Daoy (cell line): ENCODE results near the gene ADD3. TPM values are rescaled to one million over a fixed set of nuclear protein-coding genes. Genes with fewer than 3 reads are reported as not detected.

Experiments
- DNase-seq: peaks from one replicate; pipeline ENCODE4 v3.0.0-alpha.2; 2015; ENCODE audit warnings: low read depth
- total RNA-seq: library from RNA; depleted of rRNA; stranded (reverse); fragments of >200 nt; shearing (Covaris generic); gene quantifications from 2 replicates; pipeline ENCODE4 v1.2.3, GENCODE V29; 2014; rRNA removed

The ADD3 gene, protein sequence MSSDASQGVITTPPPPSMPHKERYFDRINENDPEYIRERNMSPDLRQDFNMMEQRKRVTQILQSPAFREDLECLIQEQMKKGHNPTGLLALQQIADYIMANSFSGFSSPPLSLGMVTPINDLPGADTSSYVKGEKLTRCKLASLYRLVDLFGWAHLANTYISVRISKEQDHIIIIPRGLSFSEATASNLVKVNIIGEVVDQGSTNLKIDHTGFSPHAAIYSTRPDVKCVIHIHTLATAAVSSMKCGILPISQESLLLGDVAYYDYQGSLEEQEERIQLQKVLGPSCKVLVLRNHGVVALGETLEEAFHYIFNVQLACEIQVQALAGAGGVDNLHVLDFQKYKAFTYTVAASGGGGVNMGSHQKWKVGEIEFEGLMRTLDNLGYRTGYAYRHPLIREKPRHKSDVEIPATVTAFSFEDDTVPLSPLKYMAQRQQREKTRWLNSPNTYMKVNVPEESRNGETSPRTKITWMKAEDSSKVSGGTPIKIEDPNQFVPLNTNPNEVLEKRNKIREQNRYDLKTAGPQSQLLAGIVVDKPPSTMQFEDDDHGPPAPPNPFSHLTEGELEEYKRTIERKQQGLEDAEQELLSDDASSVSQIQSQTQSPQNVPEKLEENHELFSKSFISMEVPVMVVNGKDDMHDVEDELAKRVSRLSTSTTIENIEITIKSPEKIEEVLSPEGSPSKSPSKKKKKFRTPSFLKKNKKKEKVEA
- total RNA-seq = 24.1 and 26.5 TPM in 2 replicates

DNA sequence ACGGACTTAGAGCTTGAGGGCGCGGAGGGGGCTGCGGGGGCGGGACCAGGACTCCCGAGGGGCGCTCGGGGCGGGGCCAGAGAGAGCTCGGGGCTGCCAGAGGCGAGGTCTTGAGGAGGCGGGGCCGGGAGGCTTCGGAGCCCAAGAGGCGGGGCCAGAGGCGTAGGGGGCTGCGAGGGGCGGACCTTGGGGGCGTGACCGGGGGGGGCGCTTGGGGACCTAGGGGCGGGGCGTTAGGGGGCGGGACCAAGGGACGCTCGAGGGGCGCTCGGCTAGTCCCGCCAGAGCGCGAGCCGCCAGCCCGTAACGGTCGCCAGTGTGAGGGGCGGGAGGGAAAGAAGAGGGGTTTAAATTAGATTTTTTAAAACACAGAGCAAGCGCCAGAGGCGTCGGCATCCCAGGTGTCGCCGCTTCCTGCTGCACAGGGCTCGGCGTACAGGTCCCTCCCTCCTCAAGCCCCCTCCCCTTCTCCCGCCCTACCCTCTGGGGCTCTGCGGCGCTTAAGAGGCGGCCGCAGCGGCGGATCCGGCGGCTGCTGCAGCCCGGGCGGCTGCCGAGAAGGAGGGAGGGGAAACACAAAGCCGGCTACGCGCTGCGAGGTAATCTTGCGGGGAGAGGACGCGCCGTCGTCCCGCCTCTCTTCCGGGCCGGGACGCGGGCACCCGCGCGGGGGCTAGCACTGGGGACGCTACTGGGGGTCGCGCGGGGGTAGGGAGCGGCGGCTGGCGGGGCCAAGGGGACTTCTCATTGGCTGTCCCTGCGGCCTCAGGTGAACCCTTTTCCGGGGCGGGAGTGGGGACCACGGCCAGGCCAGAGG, at the start of gene ADD3:
Gene ADD3 (plus strand): TSS at position 284 of the 817 bp plus-strand sequence. CDS start 92,670 bp downstream, outside the sequence.
- DNase-seq = peak; percentile 93

DNA sequence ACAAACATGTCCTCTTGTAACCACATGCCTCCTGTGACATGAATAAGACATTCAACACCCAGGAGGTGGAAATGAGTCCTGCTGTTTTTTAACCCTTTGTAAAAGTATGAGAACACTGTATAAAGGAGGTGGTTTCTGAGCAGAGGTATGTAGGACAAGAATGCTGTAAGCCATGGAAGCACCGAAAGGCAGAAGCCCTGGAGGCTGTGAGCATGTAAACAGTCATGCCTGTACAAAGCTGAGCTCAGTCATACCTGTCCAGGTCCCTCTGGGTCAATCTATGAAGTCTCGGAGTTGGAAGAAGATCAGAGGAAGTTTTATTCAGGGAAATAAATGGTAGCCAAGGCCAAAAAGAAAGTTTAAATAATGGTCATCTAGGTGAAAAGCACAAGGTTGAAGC, 49.7 kb upstream of the ADD3 start:
- DNase-seq = no peak

DNA sequence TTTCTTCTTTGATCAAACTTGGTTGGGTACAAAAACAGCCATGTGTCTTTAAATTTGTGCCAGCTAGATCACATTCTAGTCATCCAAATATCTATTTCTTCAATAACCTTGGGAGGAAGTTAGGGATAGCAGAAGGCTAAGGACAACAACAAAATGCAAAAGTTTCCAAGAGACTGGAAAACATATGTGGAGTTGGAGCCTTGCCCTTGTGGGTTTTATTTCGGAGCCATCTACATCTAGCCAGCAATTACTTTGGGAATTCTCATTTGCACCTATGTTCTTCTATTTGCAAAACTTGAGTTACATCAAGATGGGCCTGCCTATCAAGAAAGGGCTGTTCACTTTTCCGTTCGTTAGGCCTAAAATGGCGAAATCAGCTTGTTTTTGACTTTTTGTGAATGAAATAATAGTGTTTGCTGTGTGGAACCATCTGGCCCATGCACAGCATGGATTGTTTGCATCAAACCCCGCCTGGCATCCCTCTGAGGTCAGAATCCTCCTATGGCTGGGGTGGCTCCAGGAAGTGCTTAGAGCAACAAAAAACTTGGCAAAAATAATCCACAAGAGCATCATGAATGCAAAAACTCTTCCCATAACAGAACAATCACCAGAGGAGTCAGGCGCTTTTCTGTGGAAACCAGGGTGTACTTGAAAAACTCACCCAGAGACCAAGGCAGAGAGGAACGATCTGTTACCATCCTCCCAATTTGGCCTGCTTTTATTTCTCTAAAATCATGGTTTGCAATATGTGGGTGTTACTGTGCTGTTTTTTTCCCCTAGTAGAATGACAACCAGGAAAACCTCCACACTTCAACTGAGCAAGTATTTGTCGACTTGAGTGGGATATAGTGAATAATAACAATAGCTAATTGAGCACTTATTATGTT, 48.3 kb upstream of the ADD3 start:
- DNase-seq = no peak

DNA sequence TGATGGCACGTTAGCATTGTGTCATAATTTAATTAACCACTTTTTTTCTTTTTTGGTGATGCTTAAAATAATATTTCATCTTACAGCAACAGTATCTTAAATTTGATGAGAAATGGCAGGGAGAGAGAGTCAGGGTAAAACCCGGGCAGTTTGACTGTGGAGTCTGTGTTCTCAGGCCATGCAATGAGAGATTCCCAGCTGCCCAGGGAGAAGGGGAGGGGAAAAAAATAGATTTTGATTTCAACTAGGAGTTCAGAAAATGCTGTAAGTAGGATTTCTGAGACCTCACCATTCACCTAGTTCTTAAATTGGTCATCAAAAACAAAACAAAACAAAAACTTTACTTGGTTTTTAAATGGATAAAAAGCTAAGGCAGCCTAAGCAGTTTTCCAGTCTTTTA, 47.1 kb upstream of the ADD3 start:
- DNase-seq = no peak

DNA sequence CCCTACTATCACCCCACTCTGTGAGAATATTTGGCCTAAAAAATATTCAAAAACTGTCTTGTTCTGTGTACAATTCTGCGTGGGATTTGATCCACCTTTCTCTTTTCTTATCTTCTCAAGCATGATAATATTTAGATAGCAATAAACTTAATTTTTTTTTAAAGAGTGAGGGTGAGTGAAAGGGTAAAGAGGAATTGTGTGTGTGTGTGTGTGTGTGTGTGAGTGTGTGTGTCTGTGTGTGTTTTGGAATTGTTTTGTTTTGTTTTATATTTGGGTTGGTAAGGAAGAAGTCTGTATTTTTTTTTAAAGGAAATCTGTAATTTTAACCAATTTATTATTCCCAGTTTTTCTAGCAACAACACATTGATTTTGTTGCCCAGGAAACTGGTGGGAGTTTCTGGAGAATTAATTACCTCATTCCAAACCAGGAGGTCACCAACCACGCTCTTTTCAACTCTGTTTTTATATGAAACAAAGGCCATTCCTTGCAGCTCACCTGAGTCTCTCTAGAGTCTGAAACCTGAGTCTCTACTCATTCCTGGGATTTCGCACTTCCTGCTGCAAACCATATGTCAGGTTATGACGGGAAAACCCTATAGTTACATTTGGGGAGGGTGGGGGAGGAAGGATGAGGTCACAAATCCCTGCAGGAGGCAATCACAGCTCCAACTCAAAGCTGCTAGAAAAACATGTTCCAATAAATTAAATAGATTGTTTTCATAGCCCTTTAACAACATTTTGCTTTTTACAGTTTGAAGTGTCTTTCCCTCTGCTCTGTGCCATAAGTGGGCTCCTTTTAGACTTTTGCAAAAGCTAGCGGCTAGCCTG, 46.4 kb upstream of the ADD3 start:
- DNase-seq = peak; percentile 60

DNA sequence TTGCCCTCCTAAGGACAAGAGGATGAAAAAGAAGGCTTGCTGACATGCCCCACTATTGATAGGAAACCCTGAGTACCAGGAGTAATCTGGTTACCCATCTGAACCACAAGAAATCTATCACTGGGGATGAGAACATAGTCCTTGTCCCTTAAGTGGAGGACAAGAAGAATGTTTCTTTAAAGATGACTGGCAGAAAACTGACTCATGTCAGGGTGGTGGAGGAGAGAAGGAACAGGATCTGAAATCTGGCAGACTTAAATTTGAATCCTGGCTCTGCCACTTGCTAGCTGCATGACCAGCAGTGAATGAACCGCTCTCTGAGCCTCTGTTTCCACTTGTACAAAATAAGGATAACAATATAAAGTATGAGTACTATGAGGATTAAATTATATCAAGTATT, 45.5 kb upstream of the ADD3 start:
- DNase-seq = peak; percentile 15

DNA sequence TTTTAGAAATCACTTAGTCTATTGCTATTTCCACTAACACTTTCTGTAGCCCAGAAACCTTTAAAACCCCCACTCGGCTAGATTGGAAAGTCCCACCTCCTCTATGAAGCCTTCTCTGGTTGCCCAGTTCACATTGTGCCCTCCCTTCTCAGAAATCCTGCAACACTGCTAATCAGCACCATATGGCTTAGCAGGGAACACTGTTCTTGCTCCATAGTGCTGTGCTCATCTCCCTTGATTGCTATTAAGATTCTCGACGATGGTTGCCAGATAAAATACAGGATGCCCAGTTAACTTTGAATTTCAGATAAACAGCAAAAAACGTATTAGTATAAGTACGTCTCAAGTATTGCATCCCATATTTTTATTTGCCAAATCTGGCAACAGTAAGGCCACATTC, 44.3 kb upstream of the ADD3 start:
- DNase-seq = no peak

DNA sequence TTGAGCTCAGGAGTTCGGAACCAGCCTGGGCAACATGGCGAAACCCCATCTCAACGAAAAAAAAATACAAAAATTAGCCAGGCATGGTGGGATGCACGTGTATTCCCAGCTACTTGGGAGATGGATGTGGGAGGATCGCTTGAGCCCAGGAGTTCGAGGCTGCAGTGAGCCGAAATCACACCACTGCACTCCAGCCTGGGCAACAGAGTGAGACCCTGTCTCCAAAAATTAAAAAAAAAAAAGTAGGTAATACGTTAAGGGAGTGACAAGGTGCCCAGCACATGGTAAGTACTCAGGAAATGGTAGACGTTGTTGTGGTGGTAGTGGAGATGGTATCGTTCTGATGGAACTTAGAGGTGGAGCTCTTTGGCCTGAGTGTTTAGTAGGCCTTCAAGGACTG, 43.5 kb upstream of the ADD3 start:
- DNase-seq = no peak

DNA sequence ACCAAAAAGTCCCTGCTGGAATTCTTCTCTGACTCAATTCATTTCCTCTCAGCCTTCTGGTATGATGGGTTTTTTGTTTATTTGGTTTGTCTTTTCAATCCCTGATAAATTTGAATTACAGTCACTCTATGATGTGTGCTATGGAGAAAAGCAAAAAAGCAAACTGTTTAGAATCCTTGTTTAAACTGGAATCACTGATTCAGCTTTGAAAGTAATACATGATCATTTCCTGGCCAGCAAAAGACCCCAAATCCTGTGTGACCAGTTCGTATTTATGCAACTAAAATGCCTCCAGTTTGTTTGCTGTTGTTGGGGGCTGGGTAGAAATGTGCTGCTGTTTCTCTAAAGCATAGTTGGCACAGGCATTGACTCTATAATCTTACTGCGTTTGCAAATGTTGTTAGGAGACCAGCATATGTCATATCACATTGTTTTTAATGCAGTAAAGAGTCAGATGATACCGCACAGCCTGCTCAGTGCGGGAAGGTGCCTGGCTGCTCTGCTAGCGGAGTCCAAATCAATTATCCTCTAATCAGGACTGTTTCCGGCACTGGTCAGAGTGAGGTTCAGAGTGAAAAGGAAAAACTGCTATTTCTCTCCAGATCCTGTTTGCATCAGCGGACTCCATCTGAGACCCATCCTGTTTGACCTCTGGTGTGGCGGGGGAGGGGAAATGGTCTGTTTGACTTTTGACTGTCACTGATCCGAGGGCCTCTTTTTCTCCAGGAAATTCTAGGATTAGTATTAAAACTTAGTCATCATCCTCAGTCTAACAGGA, 40.6 kb upstream of the ADD3 start:
- peak; percentile 48 for DNase-seq

DNA sequence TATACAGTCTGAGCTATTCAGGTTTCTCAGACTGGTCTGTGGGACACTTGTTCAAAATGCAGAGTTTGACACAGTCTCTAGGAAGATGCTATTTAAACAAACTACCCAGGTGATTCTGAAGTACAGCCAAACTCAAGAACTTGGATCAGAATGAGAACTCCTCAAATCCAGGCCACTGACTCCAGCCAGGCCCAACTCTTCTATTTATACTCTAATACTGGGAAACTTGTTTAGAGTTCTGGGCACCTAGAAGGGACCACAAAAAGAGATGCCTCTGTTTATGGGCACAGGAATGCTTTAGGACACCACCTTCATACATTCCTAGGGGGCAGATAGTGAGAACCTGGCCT, 40.1 kb upstream of the ADD3 start:
- no peak for DNase-seq

DNA sequence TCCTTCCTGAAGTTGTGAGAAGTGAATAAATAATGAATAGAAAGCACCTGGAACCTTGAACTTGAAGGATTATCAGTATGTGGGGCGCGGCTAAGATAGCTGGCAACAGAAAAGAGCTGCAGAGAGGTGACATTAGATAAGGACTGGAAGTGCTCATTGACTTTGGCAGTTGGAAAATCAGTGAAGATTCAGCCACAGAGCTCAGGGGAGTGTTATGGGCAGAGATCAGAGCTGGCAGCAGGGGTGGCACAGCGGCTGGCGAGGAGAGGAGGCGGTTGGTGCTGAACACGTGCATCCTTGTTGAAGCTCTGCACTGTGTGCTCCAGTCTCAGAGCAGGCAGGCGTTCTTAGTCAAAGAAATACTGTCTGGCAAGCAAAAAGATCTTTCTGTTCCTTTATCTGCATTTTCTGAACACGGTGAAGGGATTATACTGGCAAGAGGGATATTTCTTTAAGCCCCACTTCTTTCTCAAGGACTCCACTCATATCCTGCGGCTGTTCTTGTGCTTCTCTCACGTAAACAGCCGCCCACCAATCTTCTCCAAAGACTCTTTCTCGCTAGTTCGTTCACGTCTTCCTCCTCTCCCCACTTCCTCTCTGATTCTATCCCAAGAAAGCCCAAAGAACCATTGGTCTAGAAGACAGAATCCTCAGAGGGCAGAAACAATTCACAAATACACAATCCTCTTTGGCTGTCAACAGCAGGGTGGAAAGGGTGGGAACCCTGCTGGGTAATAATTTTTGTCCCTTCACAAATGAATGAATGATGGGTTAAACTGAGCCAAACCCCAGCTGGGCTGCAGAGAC, 38.6 kb upstream of the ADD3 start:
- no peak for DNase-seq

DNA sequence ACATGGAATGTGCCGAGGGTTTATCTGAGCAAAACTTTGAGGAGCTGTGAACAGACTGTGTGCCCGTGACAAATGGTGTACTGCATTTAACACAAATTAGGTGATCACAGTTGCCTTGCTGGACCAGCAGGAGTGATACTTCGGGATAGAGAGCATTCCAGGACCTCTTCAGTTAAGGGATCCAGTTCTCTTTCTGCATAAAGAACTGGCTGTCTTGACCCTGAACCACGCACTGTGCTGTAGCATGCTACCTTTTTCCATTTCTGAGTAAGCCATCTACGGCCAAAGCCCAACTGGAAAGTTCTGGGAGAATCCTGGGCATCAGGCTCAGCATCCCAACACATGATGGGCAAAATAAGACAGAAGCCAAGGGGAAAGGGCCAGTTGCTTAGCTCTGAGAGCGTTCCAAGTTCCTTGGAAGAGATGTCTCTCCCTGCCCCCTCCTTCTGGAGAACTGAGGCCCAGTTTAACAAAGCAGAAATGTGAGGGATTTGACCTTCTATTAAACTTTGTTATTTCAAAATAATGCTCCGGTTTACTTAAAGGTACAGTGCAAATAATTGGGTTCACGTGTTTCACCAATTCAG, 37.9 kb upstream of the ADD3 start:
- DNase-seq = no peak

DNA sequence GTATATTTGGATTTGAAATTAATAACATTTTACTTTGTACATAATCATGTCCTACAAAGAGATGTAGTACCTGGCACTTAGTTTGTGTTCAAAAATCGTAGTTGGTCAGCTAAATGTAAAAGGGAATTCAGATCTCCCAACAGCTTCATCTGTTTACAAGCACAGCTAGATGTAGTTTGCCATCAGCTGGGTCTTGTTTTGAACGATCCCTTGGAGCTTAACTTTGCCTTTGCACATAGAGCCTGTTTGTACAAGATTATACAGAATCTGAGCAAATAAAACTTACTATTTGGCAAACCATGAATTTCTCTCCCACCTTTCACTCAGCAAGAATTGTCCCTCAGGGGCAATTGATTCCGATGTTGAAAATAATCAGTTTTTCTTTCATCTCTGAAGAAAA, 36.1 kb upstream of the ADD3 start:
- DNase-seq = no peak

DNA sequence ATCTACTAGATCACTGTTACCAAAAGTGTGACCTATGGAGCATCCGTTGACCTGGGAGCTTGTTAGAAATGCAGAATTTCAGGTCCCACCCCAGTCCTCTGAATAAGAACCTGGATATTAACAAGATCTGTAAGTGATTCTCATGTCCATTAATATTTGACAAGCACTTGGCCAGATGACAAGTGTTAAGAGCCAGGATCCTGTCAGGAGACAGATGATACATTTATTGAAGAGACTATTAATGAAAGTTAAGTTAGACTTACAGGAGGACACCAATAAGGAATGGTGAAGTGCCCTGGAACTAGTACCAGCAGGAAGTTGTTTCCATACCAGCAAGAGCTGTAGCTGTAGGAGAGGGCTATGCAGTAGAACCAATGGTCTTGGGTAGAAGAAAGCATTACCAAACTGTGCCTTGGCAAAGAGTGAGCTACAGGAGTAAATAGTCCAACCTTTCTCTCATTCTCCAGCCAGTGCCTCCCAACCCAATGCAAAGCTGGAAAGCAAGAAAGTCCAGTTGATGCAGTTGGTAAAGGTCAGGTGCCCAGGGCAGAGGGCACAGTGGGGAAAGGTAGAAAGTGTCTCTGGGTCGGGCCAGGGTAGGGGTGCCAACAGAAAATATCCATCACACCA, 35.3 kb upstream of the ADD3 start:
- DNase-seq = no peak

DNA sequence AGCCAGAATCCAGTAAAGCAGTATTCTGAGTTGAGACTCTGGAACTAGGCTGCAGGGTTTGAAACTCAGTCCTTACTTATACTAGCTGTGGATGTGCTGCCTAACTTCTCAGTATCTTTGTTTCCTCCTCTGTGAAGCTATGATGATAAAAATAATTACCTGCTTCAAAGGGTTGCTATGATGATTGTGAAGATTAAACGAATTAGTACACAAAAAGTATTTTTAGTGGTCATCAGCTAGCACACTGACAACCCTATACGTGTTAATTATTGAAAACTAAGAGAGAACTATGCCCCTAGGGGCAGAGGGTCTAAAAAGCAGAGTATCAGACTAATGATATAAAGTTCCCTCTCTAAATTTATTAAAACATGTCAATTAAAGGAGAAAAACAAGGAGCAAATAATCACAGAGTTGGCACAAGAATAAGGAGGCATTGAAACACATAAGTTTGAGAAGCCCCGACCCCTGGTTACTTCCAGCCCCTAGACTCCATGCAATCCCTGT, 34.4 kb upstream of the ADD3 start:
- DNase-seq = no peak

DNA sequence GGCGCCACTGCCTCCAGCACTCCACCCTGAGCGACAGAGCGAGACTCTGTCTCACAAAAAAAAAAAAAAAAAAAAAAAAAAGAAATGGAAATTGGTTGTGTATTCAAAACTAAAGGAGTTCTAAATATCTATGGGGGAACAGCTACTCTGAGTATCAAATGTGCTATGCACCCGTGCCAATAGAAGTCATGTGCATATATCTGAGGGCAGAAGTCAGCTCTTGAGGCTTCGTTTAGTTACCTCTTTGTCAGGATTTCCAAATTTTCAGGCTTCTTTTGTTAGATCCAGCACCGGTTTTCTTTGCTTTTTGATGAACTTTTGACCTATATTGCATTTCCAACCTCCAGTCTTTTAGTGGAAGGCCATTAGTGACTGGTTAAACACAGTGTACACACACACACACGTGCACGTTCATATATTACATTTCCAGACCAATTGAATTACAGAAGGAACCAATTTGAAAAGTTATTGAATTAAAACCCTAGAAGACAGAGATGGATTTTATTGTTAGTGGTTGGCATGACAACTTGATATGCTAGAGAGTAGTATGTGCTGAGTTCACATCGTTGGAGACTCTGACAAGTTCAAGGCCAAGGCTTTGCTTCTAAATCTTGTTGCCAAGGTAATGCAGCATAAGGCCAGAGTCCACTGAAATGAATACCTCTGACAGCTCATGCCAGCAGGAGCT, 33.1 kb upstream of the ADD3 start:
- no peak for DNase-seq
